Naive B cell (primary cell): ENCODE results near the gene LRRTM4. TPM values are rescaled to one million over a fixed set of nuclear protein-coding genes. Genes with fewer than 3 reads are reported as not detected.

Source experiments
- ATAC-seq, 2 donors: fragments of 150-1000 bp; cut with Tn5 transposase; 2 replicates each; pipeline ENCODE4 v1.10.0; 2021; ENCODE audit warnings: low read depth in 2 of 2, mild to moderate bottlenecking in 2 of 2, moderate library complexity in 2 of 2
- DNase-seq: peaks from one replicate; pipeline ENCODE4 v3.0.0; 2022
- H3K27ac Mint-ChIP-seq, 6 donors: one replicate each; pipeline ENCODE4 v1.8.0; 2020 to 2022; ENCODE audit warnings: mild to moderate bottlenecking in 6 of 6, mixed read lengths in 6 of 6, moderate library complexity in 5 of 6, inconsistent platforms in 2 of 6
- H3K27me3 Mint-ChIP-seq, 3 donors: one replicate each; pipeline ENCODE4 v1.8.0; 2021 to 2022; ENCODE audit warnings: mixed read lengths in 3 of 3, mild to moderate bottlenecking in 1 of 3
- H3K36me3 Mint-ChIP-seq, 2 donors: one replicate each; pipeline ENCODE4 v1.8.0; 2020 to 2022; ENCODE audit warnings: mixed read lengths in 2 of 2, inconsistent platforms in 1 of 2, mild to moderate bottlenecking in 1 of 2
- H3K4me1 Mint-ChIP-seq, 3 donors: one replicate each; pipeline ENCODE4 v1.8.0; 2020 to 2022; ENCODE audit warnings: mixed read lengths in 3 of 3, inconsistent platforms in 1 of 3, mild to moderate bottlenecking in 1 of 3, moderate library complexity in 1 of 3
- H3K4me3 Mint-ChIP-seq, 8 donors: one replicate each; pipeline ENCODE4 v1.8.0; 2020 to 2022; ENCODE audit warnings: mild to moderate bottlenecking in 8 of 8, mixed read lengths in 8 of 8, moderate library complexity in 8 of 8, inconsistent platforms in 2 of 8
- H3K9me3 Mint-ChIP-seq, 7 donors: one replicate each; pipeline ENCODE4 v1.8.0; 2020 to 2022; ENCODE audit warnings: mixed read lengths in 7 of 7, mild to moderate bottlenecking in 5 of 7, inconsistent platforms in 2 of 7, moderate library complexity in 1 of 7
- polyA plus RNA-seq, 6 donors: library from polyadenylated mRNA; unstranded; fragments of 300-500 nt; fragmentation: Illumina TruSeq; gene quantifications; one replicate each; pipeline ENCODE4 v1.2.3, GENCODE V29; 2021; ENCODE audit warnings: low read depth in 6 of 6

The LRRTM4 gene
- polyA plus RNA-seq, 6 donors from 2014 or later, result not detected

- Mint-ChIP-seq H3K27ac (no peak overlapping the region), H3K4me3 (no peak overlapping the region)
Observed at GRCh38 chr2:77005522-77005921, 516.7 kb downstream of the LRRTM4 start.

GRCh38 chr2:77001895-77002294 is 520.3 kb downstream of the LRRTM4 start:
- Mint-ChIP-seq H3K27ac (no peak overlapping the region), H3K4me3 (no peak overlapping the region), H3K9me3 (peaks cover 0 to 10% (median 4%) of the 10 kb centered on the region in 7 donors), H3K4me1 (no peaks in the 10 kb centered on the region), H3K27me3 (no peaks in the 10 kb centered on the region), H3K36me3 (no peaks in the 10 kb centered on the region)
- ATAC-seq (no peak), DNase-seq (no peak)

More at GRCh38 chr2:77005522-77005921, 516.7 kb downstream of the LRRTM4 start:
- no peak for DNase-seq
- H3K9me3 Mint-ChIP-seq, result peaks cover 0 to 10% (median 5%) of the 10 kb centered on the region in 7 donors
- no peaks in the 10 kb centered on the region for H3K4me1 Mint-ChIP-seq
- H3K27me3 Mint-ChIP-seq, result no peaks in the 10 kb centered on the region
- ATAC-seq, result no peak
- no peaks in the 10 kb centered on the region for H3K36me3 Mint-ChIP-seq

GRCh38 chr2:76998704-76999103 is 523.5 kb downstream of the LRRTM4 start:
- H3K9me3 Mint-ChIP-seq, result peaks cover 0 to 5% (median 4%) of the 10 kb centered on the region in 7 donors
- H3K27me3 Mint-ChIP-seq, result no peaks in the 10 kb centered on the region
- ATAC-seq (no peak), DNase-seq (no peak)
- no peak overlapping the region for H3K27ac Mint-ChIP-seq
- no peaks in the 10 kb centered on the region for H3K4me1 Mint-ChIP-seq
- no peak overlapping the region for H3K4me3 Mint-ChIP-seq
- H3K36me3 Mint-ChIP-seq, result no peaks in the 10 kb centered on the region

- H3K27me3 Mint-ChIP-seq, result no peaks in the 10 kb centered on the region
- no peak overlapping the region for H3K4me3 Mint-ChIP-seq
- H3K27ac Mint-ChIP-seq, result no peak overlapping the region
- no peaks in the 10 kb centered on the region for H3K36me3 Mint-ChIP-seq
- ATAC-seq (no peak), DNase-seq (no peak)
- H3K9me3 Mint-ChIP-seq, result peaks cover 0 to 5% (median 0%) of the 10 kb centered on the region in 7 donors
- H3K4me1 Mint-ChIP-seq, result no peaks in the 10 kb centered on the region
Observed at GRCh38 chr2:76998152-76998551, 524.0 kb downstream of the LRRTM4 start.

- Mint-ChIP-seq H3K36me3 (no peaks in the 10 kb centered on the region), H3K27ac (no peak overlapping the region), H3K27me3 (no peaks in the 10 kb centered on the region), H3K9me3 (peaks cover 0 to 5% (median 0%) of the 10 kb centered on the region in 7 donors), H3K4me1 (no peaks in the 10 kb centered on the region), H3K4me3 (no peak overlapping the region)
- DNase-seq (no peak), ATAC-seq (no peak)
Observed at GRCh38 chr2:76997296-76997695, 524.9 kb downstream of the LRRTM4 start.

- Mint-ChIP-seq H3K36me3 (no peaks in the 10 kb centered on the region), H3K27ac (no peak overlapping the region), H3K27me3 (no peaks in the 10 kb centered on the region), H3K9me3 (peaks cover 0 to 4% (median 0%) of the 10 kb centered on the region in 7 donors), H3K4me1 (no peaks in the 10 kb centered on the region), H3K4me3 (no peak overlapping the region)
- no peak for DNase-seq
- no peak for ATAC-seq
Observed at GRCh38 chr2:76985387-76986136, 536.6 kb downstream of the LRRTM4 start.

GRCh38 chr2:76984359-76984758 is 537.8 kb downstream of the LRRTM4 start:
- Mint-ChIP-seq H3K27me3 (no peaks in the 10 kb centered on the region), H3K4me1 (no peaks in the 10 kb centered on the region), H3K27ac (no peak overlapping the region), H3K9me3 (peaks cover 0 to 2% (median 0%) of the 10 kb centered on the region in 7 donors), H3K4me3 (no peak overlapping the region), H3K36me3 (no peaks in the 10 kb centered on the region)
- DNase-seq (no peak), ATAC-seq (no peak)

- Mint-ChIP-seq H3K27ac (no peak overlapping the region), H3K36me3 (no peaks in the 10 kb centered on the region), H3K4me1 (no peaks in the 10 kb centered on the region), H3K27me3 (no peaks in the 10 kb centered on the region), H3K9me3 (peaks cover 0 to 2% (median 0%) of the 10 kb centered on the region in 7 donors), H3K4me3 (no peak overlapping the region)
- ATAC-seq, result no peak
- no peak for DNase-seq
Observed at GRCh38 chr2:76980067-76980787, 541.9 kb downstream of the LRRTM4 start.

- DNase-seq (no peak), ATAC-seq (no peak)
- no peaks in the 10 kb centered on the region for H3K36me3 Mint-ChIP-seq
- no peaks in the 10 kb centered on the region for H3K4me1 Mint-ChIP-seq
- H3K27me3 Mint-ChIP-seq, result no peaks in the 10 kb centered on the region
- no peak overlapping the region for H3K4me3 Mint-ChIP-seq
- peaks cover 0 to 2% (median 0%) of the 10 kb centered on the region in 7 donors for H3K9me3 Mint-ChIP-seq
- H3K27ac Mint-ChIP-seq, result no peak overlapping the region
Observed at GRCh38 chr2:76977846-76978727, 544.1 kb downstream of the LRRTM4 start.

- H3K4me3 Mint-ChIP-seq, result no peak overlapping the region
- no peak for ATAC-seq
- no peaks in the 10 kb centered on the region for H3K9me3 Mint-ChIP-seq
- no peaks in the 10 kb centered on the region for H3K4me1 Mint-ChIP-seq
- no peaks in the 10 kb centered on the region for H3K27me3 Mint-ChIP-seq
- no peak for DNase-seq
- no peaks in the 10 kb centered on the region for H3K36me3 Mint-ChIP-seq
- no peak overlapping the region for H3K27ac Mint-ChIP-seq
Observed at GRCh38 chr2:76975752-76976151, 546.4 kb downstream of the LRRTM4 start.

GRCh38 chr2:76973610-76974009 is 548.6 kb downstream of the LRRTM4 start:
- Mint-ChIP-seq H3K4me3 (no peak overlapping the region), H3K27me3 (no peaks in the 10 kb centered on the region), H3K36me3 (no peaks in the 10 kb centered on the region), H3K4me1 (no peaks in the 10 kb centered on the region), H3K9me3 (peaks cover 0 to 3% (median 0%) of the 10 kb centered on the region in 7 donors), H3K27ac (no peak overlapping the region)
- no peak for DNase-seq
- ATAC-seq, result no peak

- H3K27ac Mint-ChIP-seq, result no peak overlapping the region
- no peak overlapping the region for H3K4me3 Mint-ChIP-seq
- H3K4me1 Mint-ChIP-seq, result no peaks in the 10 kb centered on the region
- H3K36me3 Mint-ChIP-seq, result no peaks in the 10 kb centered on the region
- ATAC-seq (no peak), DNase-seq (no peak)
- peaks cover 0 to 3% (median 1%) of the 10 kb centered on the region in 7 donors for H3K9me3 Mint-ChIP-seq
- H3K27me3 Mint-ChIP-seq, result no peaks in the 10 kb centered on the region
Observed at GRCh38 chr2:76965772-76966171, 556.4 kb downstream of the LRRTM4 start.

GRCh38 chr2:76958749-76959148 is 563.4 kb downstream of the LRRTM4 start:
- ATAC-seq, result no peak
- no peaks in the 10 kb centered on the region for H3K27me3 Mint-ChIP-seq
- no peak overlapping the region for H3K27ac Mint-ChIP-seq
- DNase-seq, result no peak
- peaks cover 0 to 5% (median 0%) of the 10 kb centered on the region in 7 donors for H3K9me3 Mint-ChIP-seq
- no peak overlapping the region for H3K4me3 Mint-ChIP-seq
- no peaks in the 10 kb centered on the region for H3K36me3 Mint-ChIP-seq
- H3K4me1 Mint-ChIP-seq, result no peaks in the 10 kb centered on the region
